Transverse colon (tissue), 4 donors: ENCODE results near the gene CNOT6L. TPM values are rescaled to one million over a fixed set of nuclear protein-coding genes. Genes with fewer than 3 reads are reported as not detected.

ENCODE experiments used
- DNase-seq: peaks from one replicate; pipeline ENCODE4 v3.0.0-alpha.2; 2019
- H3K27ac ChIP-seq, 4 donors: fragments of 200-600 bp; sonication (generic); 2 replicates each; pipeline ENCODE4 v1.5.1; 2016 to 2018; ENCODE audit warnings: inconsistent platforms in 4 of 4
- H3K27me3 ChIP-seq: fragments of 200-600 bp; sonication (generic); 2 replicates; pipeline ENCODE4 v1.5.1; 2017; ENCODE audit warnings: inconsistent platforms
- H3K36me3 ChIP-seq, 4 donors: fragments of 200-600 bp; sonication (generic); 2 replicates each; pipeline ENCODE4 v1.5.1; 2017 to 2019; ENCODE audit warnings: inconsistent platforms in 4 of 4
- H3K4me1 ChIP-seq, 4 donors: fragments of 200-600 bp; sonication (generic); 2 replicates each; pipeline ENCODE4 v1.5.1; 2017 to 2020; ENCODE audit warnings: inconsistent platforms in 4 of 4
- H3K4me3 ChIP-seq, 4 donors: fragments of 200-600 bp; sonication (generic); 1 replicate in 1 of 4; 2 replicates in 3 of 4; pipeline versions ENCODE4 v1.5.1 to v1.6.1; 2017 to 2019; ENCODE audit warnings: inconsistent platforms in 4 of 4
- H3K9me3 ChIP-seq, 2 donors: fragments of 200-600 bp; sonication (generic); 2 replicates each; pipeline ENCODE4 v1.5.1; 2017 to 2019; ENCODE audit warnings: inconsistent platforms in 2 of 2
- EP300 ChIP-seq: sonication (generic); formaldehyde crosslinking; IDR thresholded peaks from one replicate; pipeline ENCODE4 v1.6.1; 2017; ENCODE audit warnings: antibody characterized with exemption, low read depth
- POLR2A ChIP-seq: fragments of 450-650 bp; IDR thresholded peaks from one replicate; pipeline ENCODE4 v1.6.1; 2016; ENCODE audit warnings: antibody characterized with exemption, mild to moderate bottlenecking, moderate library complexity
- POLR2AphosphoS5 ChIP-seq, 3 donors: sonication (generic); formaldehyde crosslinking; IDR thresholded peaks; one replicate each; pipeline ENCODE4 v1.6.1; 2016; ENCODE audit warnings: antibody characterized with exemption in 3 of 3
- WGBS, 2 donors: methylation state at CpG; one replicate each; pipeline ENCODE4 v1.1.5; 2018; ENCODE audit warnings: low coverage in 1 of 2; 5-methylcytosine and 5-hydroxymethylcytosine counted together
- in situ Hi-C, 4 donors: fragments of 200-750 bp; cut with MboI; loops; one replicate each; pipeline versions ENCODE4 v1.15.0 to v1.15.1; 2017; ENCODE audit warnings: low sequenced_read_pairs in 3 of 4, low pct_ligation_motif_present in 1 of 4, low pct_unique_long_range_greater_than_20kb in 1 of 4
- intact Hi-C: fragments of 100-400 bp; cut with DNase I; formaldehyde crosslinking; loops from one replicate; pipeline ENCODE4 v1.15.1; 2023; ENCODE audit warnings: low total_unique reads
- total RNA-seq, 4 donors: library from RNA; depleted of rRNA; stranded (reverse); fragments of >200 nt; gene quantifications; one replicate each; pipeline ENCODE4 v1.1.0, GENCODE V29; 2016
- TF ChIP-seq, protein P1 (sequence below), 5 experiments: fragments of 200-600 bp in 3 of 5; fragments of 450-650 bp in 2 of 5; sonication (generic) in 3 of 5; IDR thresholded peaks; 1 replicate in 2 of 5; 2 replicates in 3 of 5; pipeline ENCODE4 v1.5.1; 2016 to 2017; ENCODE audit warnings: antibody characterized with exemption in 5 of 5, inconsistent platforms in 3 of 5, mild to moderate bottlenecking in 2 of 5, moderate library complexity in 1 of 5

Gene CNOT6L
- total RNA-seq, 4 donors from 2014 or later: 2.2 to 30.5 (median 14.9) TPM

DNA sequence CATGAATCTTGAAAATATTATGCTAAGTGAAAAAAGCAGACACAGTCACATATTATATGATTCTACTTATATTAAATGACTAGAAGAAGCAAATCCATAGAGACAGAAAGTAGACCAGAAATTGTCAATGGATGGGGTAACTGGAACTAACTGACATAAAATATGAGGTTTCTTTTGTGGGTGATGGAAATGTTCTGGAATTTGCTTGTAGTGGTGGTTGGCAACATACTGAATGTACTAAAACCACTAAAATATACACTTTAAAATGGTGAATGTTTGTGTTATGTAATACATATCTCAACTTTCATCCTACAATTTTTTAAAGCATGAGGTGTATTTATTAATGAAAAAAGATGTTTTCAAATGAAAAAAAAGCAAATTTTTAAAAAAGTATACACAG is 14.7 kb downstream of the CNOT6L start:
- TF ChIP-seq, protein P1, sequence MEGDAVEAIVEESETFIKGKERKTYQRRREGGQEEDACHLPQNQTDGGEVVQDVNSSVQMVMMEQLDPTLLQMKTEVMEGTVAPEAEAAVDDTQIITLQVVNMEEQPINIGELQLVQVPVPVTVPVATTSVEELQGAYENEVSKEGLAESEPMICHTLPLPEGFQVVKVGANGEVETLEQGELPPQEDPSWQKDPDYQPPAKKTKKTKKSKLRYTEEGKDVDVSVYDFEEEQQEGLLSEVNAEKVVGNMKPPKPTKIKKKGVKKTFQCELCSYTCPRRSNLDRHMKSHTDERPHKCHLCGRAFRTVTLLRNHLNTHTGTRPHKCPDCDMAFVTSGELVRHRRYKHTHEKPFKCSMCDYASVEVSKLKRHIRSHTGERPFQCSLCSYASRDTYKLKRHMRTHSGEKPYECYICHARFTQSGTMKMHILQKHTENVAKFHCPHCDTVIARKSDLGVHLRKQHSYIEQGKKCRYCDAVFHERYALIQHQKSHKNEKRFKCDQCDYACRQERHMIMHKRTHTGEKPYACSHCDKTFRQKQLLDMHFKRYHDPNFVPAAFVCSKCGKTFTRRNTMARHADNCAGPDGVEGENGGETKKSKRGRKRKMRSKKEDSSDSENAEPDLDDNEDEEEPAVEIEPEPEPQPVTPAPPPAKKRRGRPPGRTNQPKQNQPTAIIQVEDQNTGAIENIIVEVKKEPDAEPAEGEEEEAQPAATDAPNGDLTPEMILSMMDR (IDR thresholded peaks at IDR 0.05): no peak
- TF ChIP-seq EP300 (no peak), POLR2A (no peak), POLR2AphosphoS5 (IDR thresholded peaks at IDR 0.05) (no peak)
- in situ Hi-C loops (no loop called here), intact Hi-C loops (no loop called here)
- Histone ChIP-seq H3K4me3 (no peak overlapping the region), H3K27ac (no peak overlapping the region), H3K27me3 (no peaks in the 10 kb centered on the region), H3K4me1 (peaks cover 10 to 50% (median 25%) of the 10 kb centered on the region in 4 donors), H3K9me3 (no peaks in the 10 kb centered on the region), H3K36me3 (no peaks in the 10 kb centered on the region)
- no peak for DNase-seq

DNA sequence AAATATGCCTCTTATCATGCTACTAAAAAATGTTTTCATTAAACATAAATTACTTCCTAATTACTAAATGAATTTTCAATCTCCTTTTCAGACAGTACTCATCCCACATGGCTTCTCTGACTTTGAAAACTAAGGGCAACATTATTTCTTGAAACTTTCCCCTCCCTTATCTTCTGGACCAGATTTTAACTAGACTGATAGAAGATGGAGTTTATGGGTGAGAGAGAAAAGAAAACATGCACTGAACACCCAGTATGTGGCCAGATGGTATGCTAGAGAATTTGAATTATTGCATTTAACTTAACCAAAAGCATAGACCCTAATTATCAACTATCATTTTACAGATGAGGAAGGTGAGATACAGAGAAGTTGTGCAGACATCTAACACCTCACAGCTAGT is 16.8 kb downstream of the CNOT6L start:
- DNase-seq: no peak
- intact Hi-C loops: no loop called here
- in situ Hi-C loops: no loop called here
- Histone ChIP-seq H3K36me3 (no peaks in the 10 kb centered on the region), H3K27ac (no peak overlapping the region), H3K9me3 (no peaks in the 10 kb centered on the region), H3K4me1 (peaks cover 10 to 67% (median 26%) of the 10 kb centered on the region in 4 donors), H3K27me3 (no peaks in the 10 kb centered on the region), H3K4me3 (no peak overlapping the region)
- TF ChIP-seq POLR2A (no peak), POLR2AphosphoS5 (IDR thresholded peaks at IDR 0.05) (no peak), EP300 (no peak)
- TF ChIP-seq, protein P1 (IDR thresholded peaks at IDR 0.05): no peak

DNA sequence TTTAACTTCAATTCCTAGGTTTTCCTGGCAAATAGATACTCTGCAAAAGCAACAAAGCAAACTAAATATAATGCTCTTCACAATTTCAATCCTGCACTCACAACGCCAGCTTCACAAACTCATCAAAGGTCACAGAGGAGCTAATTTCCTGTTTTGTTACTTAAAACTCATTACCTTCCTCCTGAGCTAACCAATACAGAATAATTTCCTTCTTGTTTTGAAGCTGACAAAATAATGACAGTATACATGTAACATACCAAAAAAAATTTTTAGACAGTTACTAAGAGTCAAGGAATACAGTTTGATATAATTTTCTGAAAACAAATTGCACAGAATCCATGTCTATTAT is 17.9 kb downstream of the CNOT6L start:
- Histone ChIP-seq H3K4me3 (no peak overlapping the region), H3K9me3 (no peaks in the 10 kb centered on the region), H3K27ac (peak overlapping the region in 3 of 4 donors; percentile 8 to 52 (median 28)), H3K4me1 (peaks cover 10 to 76% (median 27%) of the 10 kb centered on the region in 4 donors), H3K36me3 (no peaks in the 10 kb centered on the region), H3K27me3 (no peaks in the 10 kb centered on the region)
- TF ChIP-seq, protein P1 (IDR thresholded peaks at IDR 0.05): no peak
- TF ChIP-seq POLR2A: no peak
- no peak for TF ChIP-seq EP300
- TF ChIP-seq POLR2AphosphoS5 (IDR thresholded peaks at IDR 0.05): no peak
- DNase-seq: no peak
- WGBS, 2 donors: 25 to 39% methylated on average over 1 of the region's 1 CpG
- in situ Hi-C loops: no loop called here
- intact Hi-C loops: no loop called here

DNA sequence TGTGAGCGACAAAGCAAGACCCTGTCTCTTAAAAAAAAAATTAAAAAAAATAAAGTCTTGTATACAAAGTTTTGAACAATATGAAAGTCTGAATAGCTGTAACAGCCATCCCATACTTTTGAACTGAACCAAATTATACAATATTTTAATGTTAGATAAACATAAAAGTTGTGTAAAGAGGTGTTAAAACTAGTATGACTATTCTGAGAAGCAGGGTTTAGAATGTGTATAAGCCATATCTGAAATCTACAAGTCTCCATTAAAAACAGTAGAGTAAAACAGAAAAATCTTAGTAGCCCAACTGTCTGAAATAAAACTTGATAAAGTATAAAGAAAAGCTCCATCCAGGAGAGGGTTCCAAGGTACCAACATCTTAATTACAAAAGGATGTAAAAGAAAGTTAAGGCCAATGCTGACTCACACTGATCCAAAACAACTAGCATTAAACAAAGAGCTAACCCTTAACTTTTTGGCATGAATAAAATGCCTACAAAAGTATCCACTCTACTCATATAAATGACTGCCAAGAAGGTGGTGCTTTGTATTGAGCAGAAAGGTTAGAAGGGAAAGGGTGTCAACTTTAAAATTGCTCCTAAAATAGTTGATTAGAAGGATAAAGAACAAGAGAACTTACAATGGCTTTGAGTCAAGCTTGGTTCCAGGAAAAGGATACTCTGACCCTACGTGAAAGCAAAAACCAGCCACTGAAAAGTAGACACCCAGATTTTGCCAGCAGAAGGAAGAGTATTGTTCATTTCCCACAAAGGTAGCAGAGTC is 18.5 kb downstream of the CNOT6L start:
- no peak overlapping the region for H3K4me3 ChIP-seq
- in situ Hi-C loops: no loop called here
- 58% methylated on average over 2 of the region's 2 CpGs for WGBS, 2 donors
- DNase-seq: no peak
- H3K27ac ChIP-seq: peak overlapping the region in 3 of 4 donors; percentile 8 to 52 (median 28)
- intact Hi-C loops: no loop called here
- peaks cover 10 to 72% (median 25%) of the 10 kb centered on the region in 4 donors for H3K4me1 ChIP-seq
- H3K9me3 ChIP-seq: no peaks in the 10 kb centered on the region
- TF ChIP-seq EP300 (no peak), POLR2AphosphoS5 (IDR thresholded peaks at IDR 0.05) (no peak), POLR2A (no peak)
- TF ChIP-seq, protein P1 (IDR thresholded peaks at IDR 0.05): no peak
- no peaks in the 10 kb centered on the region for H3K36me3 ChIP-seq
- H3K27me3 ChIP-seq: no peaks in the 10 kb centered on the region
